Measurements from ENCODE around the gene NR3C2.

GRCh38 chr4:148452970-148453369 lies 10.8 kb upstream of the NR3C2 start:
- no peak for TF ChIP-seq CTCF (conservative IDR thresholded peaks at IDR 0.05; ENCODE audit: low read depth, low read length)
- no peak for TF ChIP-seq EZH2 (IDR thresholded peaks at IDR 0.05; ENCODE audit: low read length, unreplicated experiment)
